ENCODE results near the gene PYCARD.

PYCARD gene

GRCh38 chr16:31215287-31216162, 13.0 kb upstream of the PYCARD start:
- peak; percentile 59 for DNase-seq (ENCODE audit: extremely low spot score)
- ChIA-PET POLR2A (no interaction called here), CTCF (interaction anchor here (1.3 to 1.9 kb wide), 3 partner anchors 12 to 18 kb away, joined by 3 to 6 read pairs (median 3); partner anchors contain the start of gene PYCARD)
- TF ChIP-seq, protein P1, sequence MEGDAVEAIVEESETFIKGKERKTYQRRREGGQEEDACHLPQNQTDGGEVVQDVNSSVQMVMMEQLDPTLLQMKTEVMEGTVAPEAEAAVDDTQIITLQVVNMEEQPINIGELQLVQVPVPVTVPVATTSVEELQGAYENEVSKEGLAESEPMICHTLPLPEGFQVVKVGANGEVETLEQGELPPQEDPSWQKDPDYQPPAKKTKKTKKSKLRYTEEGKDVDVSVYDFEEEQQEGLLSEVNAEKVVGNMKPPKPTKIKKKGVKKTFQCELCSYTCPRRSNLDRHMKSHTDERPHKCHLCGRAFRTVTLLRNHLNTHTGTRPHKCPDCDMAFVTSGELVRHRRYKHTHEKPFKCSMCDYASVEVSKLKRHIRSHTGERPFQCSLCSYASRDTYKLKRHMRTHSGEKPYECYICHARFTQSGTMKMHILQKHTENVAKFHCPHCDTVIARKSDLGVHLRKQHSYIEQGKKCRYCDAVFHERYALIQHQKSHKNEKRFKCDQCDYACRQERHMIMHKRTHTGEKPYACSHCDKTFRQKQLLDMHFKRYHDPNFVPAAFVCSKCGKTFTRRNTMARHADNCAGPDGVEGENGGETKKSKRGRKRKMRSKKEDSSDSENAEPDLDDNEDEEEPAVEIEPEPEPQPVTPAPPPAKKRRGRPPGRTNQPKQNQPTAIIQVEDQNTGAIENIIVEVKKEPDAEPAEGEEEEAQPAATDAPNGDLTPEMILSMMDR (IDR thresholded peaks at IDR 0.05; ENCODE audit: control extremely low read depth, extremely low read depth, low read depth, missing control alignments), result no peak

DNA sequence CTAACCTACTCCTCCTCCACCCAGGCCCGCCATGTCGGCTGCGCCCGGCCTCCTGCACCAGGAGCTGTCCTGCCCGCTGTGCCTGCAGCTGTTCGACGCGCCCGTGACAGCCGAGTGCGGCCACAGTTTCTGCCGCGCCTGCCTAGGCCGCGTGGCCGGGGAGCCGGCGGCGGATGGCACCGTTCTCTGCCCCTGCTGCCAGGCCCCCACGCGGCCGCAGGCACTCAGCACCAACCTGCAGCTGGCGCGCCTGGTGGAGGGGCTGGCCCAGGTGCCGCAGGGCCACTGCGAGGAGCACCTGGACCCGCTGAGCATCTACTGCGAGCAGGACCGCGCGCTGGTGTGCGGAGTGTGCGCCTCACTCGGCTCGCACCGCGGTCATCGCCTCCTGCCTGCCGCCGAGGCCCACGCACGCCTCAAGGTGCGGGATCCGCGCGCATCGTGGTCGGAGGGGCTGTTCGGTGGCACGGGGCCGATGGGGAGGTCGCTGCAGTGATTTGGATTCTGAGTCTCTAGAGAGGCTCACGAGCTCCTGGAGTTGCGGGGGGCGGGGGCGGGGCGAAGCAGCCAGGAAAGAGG, 12.2 kb upstream of the PYCARD start:
- ChIA-PET POLR2A (no interaction called here), CTCF (interaction anchor here (1.3 kb wide), 1 partner anchor 17 kb away, joined by 3 read pairs; no protein-coding TSS in a partner anchor)
- TF ChIP-seq, protein P1 (IDR thresholded peaks at IDR 0.05; ENCODE audit: control extremely low read depth, extremely low read depth, low read depth, missing control alignments), result no peak
- no peak for DNase-seq (ENCODE audit: extremely low spot score)

GRCh38 chr16:31213877-31214707, 11.5 kb upstream of the PYCARD start, which contains the start of gene TRIM72:
TSS of gene TRIM72 (plus strand) at chr16:31214119. CDS start at chr16:31214739, 620 bp downstream.
- no peak for DNase-seq (ENCODE audit: extremely low spot score)
- CTCF ChIA-PET, result interaction anchor here (1.3 kb wide), 1 partner anchor 16 kb away, joined by 3 read pairs; no protein-coding TSS in a partner anchor
- POLR2A ChIA-PET, result interaction anchor here (0.5 kb wide), 1 partner anchor 30 kb away, joined by 6 read pairs; no protein-coding TSS in a partner anchor
- TF ChIP-seq, protein P1 (IDR thresholded peaks at IDR 0.05; ENCODE audit: control extremely low read depth, extremely low read depth, low read depth, missing control alignments), result no peak

- CTCF ChIA-PET, result no interaction called here
- TF ChIP-seq, protein P1 (IDR thresholded peaks at IDR 0.05; ENCODE audit: control extremely low read depth, extremely low read depth, low read depth, missing control alignments), result no peak
Measured at GRCh38 chr16:31213342-31213741, 10.8 kb upstream of the PYCARD start.

GRCh38 chr16:31206776-31207175, 4.2 kb upstream of the PYCARD start:
- DNase-seq (ENCODE audit: extremely low spot score), result no peak
- TF ChIP-seq, protein P1 (IDR thresholded peaks at IDR 0.05; ENCODE audit: control extremely low read depth, extremely low read depth, low read depth, missing control alignments), result no peak
- CTCF ChIA-PET, result interaction anchor here (0.7 to 1.2 kb wide), 2 partner anchors 126 to 249 kb away, joined by 3 read pairs; no protein-coding TSS in a partner anchor
- POLR2A ChIA-PET, result interaction anchor here (0.6 to 1.1 kb wide), 2 partner anchors 26 to 30 kb away, joined by 6 read pairs; partner anchors contain the start of gene FUS

More at GRCh38 chr16:31213342-31213741, 10.8 kb upstream of the PYCARD start:
- DNase-seq (ENCODE audit: extremely low spot score), result no peak
- POLR2A ChIA-PET, result interaction anchor here (0.5 kb wide), 1 partner anchor 29 kb away, joined by 6 read pairs; no protein-coding TSS in a partner anchor
